A673 (cell line): Measurements from ENCODE around the gene KIAA1328. TPM values are rescaled to one million over a fixed set of nuclear protein-coding genes. Genes with fewer than 3 reads are reported as not detected.

Experiments
- BruUV-seq: library from RNA; stranded (reverse); fragments of 400-500 nt; replicated peaks from 2 replicates; lab custom pipeline; 2021; lab: Mats Ljungman, UMichigan
- CTCF ChIA-PET: fragments of 300-600 bp; sonication (Branson Sonifier 250); formaldehyde crosslinking; loops from one replicate; lab custom pipeline; 2022; ENCODE audit warnings: antibody characterized with exemption; lab: Charles Lee
- POLR2A ChIA-PET: fragments of 300-600 bp; sonication (Branson Sonifier 250); formaldehyde crosslinking; loops from one replicate; lab custom pipeline; 2022; ENCODE audit warnings: antibody characterized with exemption; ENCODE audit not compliant: low non-redundant PET; lab: Charles Lee
- DNase-seq: peaks from one replicate; pipeline ENCODE4 v3.0.0-alpha.2; 2015; ENCODE audit warnings: low spot score
- H3K27ac ChIP-seq: fragments of 200-600 bp; sonication (generic); 2 replicates; pipeline ENCODE4 v1.5.1; 2016; ENCODE audit warnings: mixed run types, low read depth, mild to moderate bottlenecking, mixed read lengths, antibody characterized with exemption, low read length; ENCODE audit not compliant: poor library complexity, severe bottlenecking
- H3K27me3 ChIP-seq: fragments of 200-600 bp; sonication (generic); replicated peaks from 2 replicates; pipeline ENCODE4 v1.6.1; 2017; ENCODE audit warnings: mixed run types, low read depth, mild to moderate bottlenecking, mixed read lengths, antibody characterized with exemption, low read length; ENCODE audit not compliant: insufficient read depth, poor library complexity
- H3K36me3 ChIP-seq: fragments of 200-600 bp; sonication (generic); 2 replicates; pipeline ENCODE4 v1.6.1; 2016; ENCODE audit warnings: mixed run types, mild to moderate bottlenecking, mixed read lengths, antibody characterized with exemption, low read length; ENCODE audit not compliant: insufficient read depth, poor library complexity, severe bottlenecking
- H3K4me1 ChIP-seq: fragments of 200-600 bp; sonication (generic); 2 replicates; pipeline ENCODE4 v1.6.1; 2017; ENCODE audit warnings: mixed run types, mild to moderate bottlenecking, mixed read lengths, antibody characterized with exemption, low read length; ENCODE audit not compliant: insufficient read depth, poor library complexity, severe bottlenecking
- H3K4me3 ChIP-seq: fragments of 200-600 bp; sonication (generic); 2 replicates; pipeline ENCODE4 v1.5.1; 2016; ENCODE audit warnings: low read depth, mixed run types, mild to moderate bottlenecking, mixed read lengths, low read length; ENCODE audit not compliant: poor library complexity, severe bottlenecking
- H3K9me3 ChIP-seq: fragments of 200-600 bp; sonication (generic); 2 replicates; pipeline ENCODE4 v1.6.1; 2016; ENCODE audit warnings: mixed run types, low read depth, mild to moderate bottlenecking, mixed read lengths, antibody characterized with exemption, low read length; ENCODE audit not compliant: poor library complexity, severe bottlenecking
- CTCF ChIP-seq: fragments of 300-800, 200-600 bp; sonication (generic); conservative IDR thresholded peaks from 2 replicates; pipeline ENCODE4 v1.5.1; 2017; ENCODE audit warnings: low read depth, mild to moderate bottlenecking, antibody characterized with exemption, low read length, moderate library complexity, mixed read lengths
- EZH2 ChIP-seq: fragments of 200-600 bp; sonication (generic); IDR thresholded peaks from 2 replicates; pipeline ENCODE4 v1.6.1; 2017; ENCODE audit warnings: borderline replicate concordance, low read depth, mild to moderate bottlenecking, mixed read lengths, antibody characterized with exemption, low read length; ENCODE audit not compliant: poor library complexity, severe bottlenecking
- intact Hi-C: fragments of 100-400 bp; cut with micrococcal nuclease; formaldehyde crosslinking; loops from one replicate; pipeline ENCODE4 v1.10.0; 2022; ENCODE audit not compliant: unreplicated experiment
- total RNA-seq: library from RNA; stranded (reverse); gene quantifications from 2 replicates; pipeline ENCODE4 v1.2.3, GENCODE V29; 2021

Gene KIAA1328
- total RNA-seq, 1 experiment from 2014 or later = 6.5 TPM

GRCh38 chr18:37242826-37243560 lies 414.1 kb downstream of the KIAA1328 start:
- intact Hi-C loops = no loop called here
- TF ChIP-seq CTCF (no peak), EZH2 (no peak)

DNA sequence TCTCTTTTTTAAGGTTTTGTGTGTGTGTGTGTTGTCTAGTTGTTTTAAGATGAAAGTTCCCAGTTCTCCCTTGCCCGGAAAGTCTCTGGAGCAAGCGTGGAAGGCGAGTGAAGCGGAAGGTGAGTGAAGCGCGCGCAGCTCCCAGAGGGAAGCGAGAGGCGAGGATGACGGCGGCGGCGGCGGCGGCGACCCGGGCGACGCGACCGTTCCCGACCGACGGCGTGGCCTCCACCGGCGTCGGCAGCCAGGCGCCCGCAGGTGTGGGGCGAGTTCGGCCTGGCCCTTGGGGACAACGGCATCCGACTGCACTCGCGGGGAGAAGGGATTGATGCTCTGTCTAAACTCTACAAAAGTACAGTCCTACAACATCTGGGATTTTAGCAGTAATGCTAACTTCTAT lies 414.8 kb downstream of the KIAA1328 start:
- CTCF ChIA-PET = no interaction called here

More at GRCh38 chr18:37242826-37243560, 414.1 kb downstream of the KIAA1328 start:
- BruUV-seq = no TSS peak
- ChIA-PET CTCF (no interaction called here), POLR2A (no interaction called here)
- no peak overlapping the region for H3K4me3 ChIP-seq
- H3K9me3 ChIP-seq = no peaks in the 10 kb centered on the region
- no peaks in the 10 kb centered on the region for H3K27me3 ChIP-seq
- H3K27ac ChIP-seq = no peak overlapping the region
- DNase-seq = no peak
- no peaks in the 10 kb centered on the region for H3K4me1 ChIP-seq
- H3K36me3 ChIP-seq = no peaks in the 10 kb centered on the region

DNA sequence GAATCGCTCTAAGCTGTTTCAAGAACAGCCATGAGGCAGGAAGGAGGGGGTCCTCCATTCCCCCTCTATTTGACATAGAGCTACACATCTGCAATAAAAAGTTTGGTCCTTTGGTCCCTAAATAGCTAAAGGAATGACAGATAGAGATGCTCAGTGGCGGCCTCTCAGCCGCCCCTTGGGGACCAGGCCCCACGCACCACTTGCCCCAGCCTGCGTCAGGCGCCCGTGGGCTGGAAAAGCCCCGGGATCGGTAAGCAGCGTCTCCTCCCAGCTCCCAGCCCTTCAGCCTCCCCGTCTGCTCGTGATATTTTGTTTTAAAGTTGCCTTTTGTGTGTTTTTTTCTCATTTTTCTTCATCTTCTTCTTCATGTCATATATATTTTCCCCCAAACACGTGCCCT lies 415.7 kb downstream of the KIAA1328 start:
- POLR2A ChIA-PET = no interaction called here
- H3K36me3 ChIP-seq = no peaks in the 10 kb centered on the region
- no peak overlapping the region for H3K4me3 ChIP-seq
- no peak overlapping the region for H3K27ac ChIP-seq
- DNase-seq = no peak
- no peaks in the 10 kb centered on the region for H3K4me1 ChIP-seq
- H3K27me3 ChIP-seq = no peaks in the 10 kb centered on the region
- CTCF ChIA-PET = no interaction called here
- no peaks in the 10 kb centered on the region for H3K9me3 ChIP-seq
- intact Hi-C loops = no loop called here
- BruUV-seq = no TSS peak
- no peak for TF ChIP-seq EZH2
- TF ChIP-seq CTCF = no peak

More for the DNA sequence above, 414.8 kb downstream of the KIAA1328 start:
- H3K27ac ChIP-seq = no peak overlapping the region
- BruUV-seq = no TSS peak
- no peaks in the 10 kb centered on the region for H3K27me3 ChIP-seq
- H3K9me3 ChIP-seq = no peaks in the 10 kb centered on the region
- no peak overlapping the region for H3K4me3 ChIP-seq
- H3K4me1 ChIP-seq = no peaks in the 10 kb centered on the region
- no peaks in the 10 kb centered on the region for H3K36me3 ChIP-seq
- TF ChIP-seq CTCF (no peak), EZH2 (no peak)
- POLR2A ChIA-PET = no interaction called here
- intact Hi-C loops = no loop called here
- no peak for DNase-seq
